Upper lobe of right lung (tissue), 1 donor: Measurements from ENCODE around the gene MYPOP. TPM values are rescaled to one million over a fixed set of nuclear protein-coding genes. Genes with fewer than 3 reads are reported as not detected.
A peak's percentile ranks its signal among the peaks of the same experiment; 100 is the strongest.

Source experiments
- ATAC-seq: fragments of 200-7000 bp; cut with Tn5 transposase; one replicate; pipeline ENCODE4 v1.9.1; 2020; ENCODE audit warnings: mild to moderate bottlenecking, moderate library complexity
- DNase-seq: peaks from one replicate; pipeline ENCODE4 v3.0.0-alpha.2; 2020
- H3K27ac ChIP-seq: fragments of 200-600 bp; one replicate; pipeline ENCODE4 v1.8.0; 2022
- H3K27me3 ChIP-seq: fragments of 200-600 bp; one replicate; pipeline ENCODE4 v1.8.0; 2022; ENCODE audit warnings: mild to moderate bottlenecking
- H3K36me3 ChIP-seq: fragments of 200-600 bp; one replicate; pipeline ENCODE4 v1.8.0; 2022
- H3K4me1 ChIP-seq: fragments of 200-600 bp; one replicate; pipeline ENCODE4 v1.8.0; 2022
- H3K4me3 ChIP-seq: fragments of 200-600 bp; one replicate; pipeline ENCODE4 v1.8.0; 2022; ENCODE audit warnings: mild to moderate bottlenecking
- H3K9me3 ChIP-seq: fragments of 200-600 bp; one replicate; pipeline ENCODE4 v1.8.0; 2022
- CTCF ChIP-seq: fragments of 200-600 bp; IDR thresholded peaks from one replicate; pipeline ENCODE4 v1.8.0; 2022; ENCODE audit warnings: antibody characterized with exemption
- intact Hi-C: fragments of 100-400 bp; cut with DNase I; formaldehyde crosslinking; loops from one replicate; pipeline ENCODE4 v1.11.0; 2022
- total RNA-seq: library from RNA; stranded (reverse); fragmentation: NEBNext Ultra II Directional; extraction: Animal tissue kit (Norgen Biotek cat#: 25700); gene quantifications from one replicate; pipeline ENCODE4 v1.2.1, GENCODE V29; 2021
- donor health status: DM: no; HTN: yes; CAD: no; lungs with severe emphysema.

The MYPOP gene
- total RNA-seq, 1 donor from 2014 or later: 7.9 TPM

GRCh38 chr19:45906221-45906620 lies 3.8 kb upstream of the MYPOP start:
- ATAC-seq (no peak), DNase-seq (no peak)
- peaks cover 3% of the 10 kb centered on the region for H3K4me1 ChIP-seq
- H3K36me3 ChIP-seq: no peaks in the 10 kb centered on the region
- H3K27ac ChIP-seq: no peak overlapping the region
- TF ChIP-seq CTCF: no peak
- H3K27me3 ChIP-seq: peaks cover 8% of the 10 kb centered on the region
- no peaks in the 10 kb centered on the region for H3K9me3 ChIP-seq
- H3K4me3 ChIP-seq: no peak overlapping the region
- intact Hi-C loops: no loop called here

- no peak for ATAC-seq
- intact Hi-C loops: no loop called here
- Histone ChIP-seq H3K4me3 (no peak overlapping the region), H3K4me1 (peaks cover 8% of the 10 kb centered on the region), H3K27me3 (no peaks in the 10 kb centered on the region), H3K27ac (no peak overlapping the region), H3K36me3 (no peaks in the 10 kb centered on the region), H3K9me3 (no peaks in the 10 kb centered on the region)
- TF ChIP-seq CTCF: no peak
- DNase-seq: no peak
These were observed 2.6 kb upstream of the MYPOP start for GRCh38 chr19:45905011-45905410.

GRCh38 chr19:45902651-45903625 lies 525 bp upstream of the MYPOP start:
- Histone ChIP-seq H3K36me3 (peaks cover 19% of the 10 kb centered on the region), H3K4me1 (peaks cover 8% of the 10 kb centered on the region), H3K9me3 (no peaks in the 10 kb centered on the region), H3K4me3 (peak overlapping the region; percentile 70), H3K27me3 (no peaks in the 10 kb centered on the region), H3K27ac (peak overlapping the region; percentile 60)
- TF ChIP-seq CTCF: no peak
- ATAC-seq: peak; percentile 96
- peak; percentile 100 for DNase-seq
- intact Hi-C loops: no loop called here

- Histone ChIP-seq H3K4me3 (peak overlapping the region; percentile 70), H3K27ac (no peak overlapping the region)
- ATAC-seq: peak; percentile 1
These were observed 941 bp downstream of the MYPOP start for GRCh38 chr19:45901432-45901911.

GRCh38 chr19:45900738-45901431 lies 1.5 kb downstream of the MYPOP start:
- ATAC-seq (no peak), DNase-seq (no peak)
- intact Hi-C loops: no loop called here
- Histone ChIP-seq H3K27me3 (no peaks in the 10 kb centered on the region), H3K36me3 (peaks cover 27% of the 10 kb centered on the region), H3K27ac (no peak overlapping the region), H3K9me3 (no peaks in the 10 kb centered on the region), H3K4me3 (peak overlapping the region; percentile 70), H3K4me1 (peaks cover 8% of the 10 kb centered on the region)
- no peak for TF ChIP-seq CTCF

More at GRCh38 chr19:45901432-45901911, 941 bp downstream of the MYPOP start:
- DNase-seq: peak; percentile 84
- Histone ChIP-seq H3K27me3 (no peaks in the 10 kb centered on the region), H3K4me1 (peaks cover 8% of the 10 kb centered on the region), H3K36me3 (peaks cover 27% of the 10 kb centered on the region), H3K9me3 (no peaks in the 10 kb centered on the region)
- no peak for TF ChIP-seq CTCF
- intact Hi-C loops: no loop called here
